ENCODE measurements around the gene AVEN. TPM values are rescaled to one million over a fixed set of nuclear protein-coding genes. Genes with fewer than 3 reads are reported as not detected.

Gene AVEN
- polyA plus RNA-seq, 1 experiment, result 22.2 TPM

DNA sequence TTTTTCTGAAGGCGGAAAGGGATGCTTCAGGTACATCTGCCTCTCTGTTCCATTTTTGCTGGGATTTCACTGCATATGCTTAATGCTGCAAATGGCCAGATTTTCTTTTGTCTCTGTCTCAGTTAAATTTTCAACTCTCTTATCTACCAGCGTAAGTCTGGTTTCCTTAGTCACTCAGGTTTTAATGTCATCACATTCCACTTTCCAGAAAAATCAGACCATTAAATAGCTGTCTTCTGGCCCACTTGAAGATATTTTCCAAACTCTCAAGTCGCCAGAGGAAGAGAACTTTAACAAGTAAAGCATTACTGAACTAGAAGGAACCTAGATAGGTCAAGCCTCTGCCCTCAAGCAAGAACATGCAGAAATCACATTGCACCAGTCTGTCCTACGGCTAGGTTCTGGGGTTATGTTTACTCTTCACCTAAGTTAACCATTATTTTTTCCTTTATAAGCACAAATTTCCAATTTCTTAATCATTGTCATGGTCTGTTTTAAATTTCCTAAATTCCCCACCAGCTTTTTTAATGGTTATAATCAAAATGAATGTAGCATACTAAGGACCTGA is 26.5 kb downstream of the AVEN start:
- TF ChIP-seq, protein P1, sequence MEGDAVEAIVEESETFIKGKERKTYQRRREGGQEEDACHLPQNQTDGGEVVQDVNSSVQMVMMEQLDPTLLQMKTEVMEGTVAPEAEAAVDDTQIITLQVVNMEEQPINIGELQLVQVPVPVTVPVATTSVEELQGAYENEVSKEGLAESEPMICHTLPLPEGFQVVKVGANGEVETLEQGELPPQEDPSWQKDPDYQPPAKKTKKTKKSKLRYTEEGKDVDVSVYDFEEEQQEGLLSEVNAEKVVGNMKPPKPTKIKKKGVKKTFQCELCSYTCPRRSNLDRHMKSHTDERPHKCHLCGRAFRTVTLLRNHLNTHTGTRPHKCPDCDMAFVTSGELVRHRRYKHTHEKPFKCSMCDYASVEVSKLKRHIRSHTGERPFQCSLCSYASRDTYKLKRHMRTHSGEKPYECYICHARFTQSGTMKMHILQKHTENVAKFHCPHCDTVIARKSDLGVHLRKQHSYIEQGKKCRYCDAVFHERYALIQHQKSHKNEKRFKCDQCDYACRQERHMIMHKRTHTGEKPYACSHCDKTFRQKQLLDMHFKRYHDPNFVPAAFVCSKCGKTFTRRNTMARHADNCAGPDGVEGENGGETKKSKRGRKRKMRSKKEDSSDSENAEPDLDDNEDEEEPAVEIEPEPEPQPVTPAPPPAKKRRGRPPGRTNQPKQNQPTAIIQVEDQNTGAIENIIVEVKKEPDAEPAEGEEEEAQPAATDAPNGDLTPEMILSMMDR (IDR thresholded peaks at IDR 0.05; ENCODE audit: low read depth, low read length), result no peak
- no peak overlapping the region for H3K4me3 ChIP-seq (ENCODE audit: low read depth, low read length)
- ChIA-PET POLR2A (no interaction called here), CTCF (interaction anchor here (0.7 to 1.0 kb wide), 2 partner anchors 275 kb away, joined by 3 read pairs; no protein-coding TSS in a partner anchor)
- no peak for DNase-seq (ENCODE audit: low read depth, low spot score)
- no peaks in the 10 kb centered on the region for H3K9me3 ChIP-seq (ENCODE audit: control insufficient read depth, insufficient read depth, low read length)
- no peaks in the 10 kb centered on the region for H3K27me3 ChIP-seq (ENCODE audit: control insufficient read depth, insufficient read depth, low read length)
- H3K27ac ChIP-seq (ENCODE audit: low read depth, low read length), result no peak overlapping the region

DNA sequence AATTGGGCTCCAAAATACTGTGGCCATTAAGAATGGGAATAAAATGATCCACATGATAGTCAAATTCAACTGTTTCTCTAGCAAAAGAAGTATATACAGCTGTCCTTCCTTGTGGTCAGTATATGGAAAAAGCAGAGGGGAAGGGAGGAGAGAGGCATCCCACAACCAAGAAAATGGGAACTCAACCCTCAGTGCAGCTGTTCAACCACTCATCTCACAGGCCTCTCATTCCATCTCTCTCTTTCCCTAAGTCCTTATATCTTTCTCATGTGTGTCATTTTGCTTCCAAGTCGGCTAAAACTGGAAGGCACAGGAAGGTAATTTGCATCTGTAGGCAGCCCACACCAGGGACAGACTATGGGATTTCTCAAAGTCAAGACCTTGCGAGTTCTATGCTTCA is 27.5 kb downstream of the AVEN start:
- DNase-seq (ENCODE audit: low read depth, low spot score), result no peak
- Histone ChIP-seq H3K27ac (ENCODE audit: low read depth, low read length) (no peak overlapping the region), H3K4me3 (ENCODE audit: low read depth, low read length) (no peak overlapping the region), H3K9me3 (ENCODE audit: control insufficient read depth, insufficient read depth, low read length) (no peaks in the 10 kb centered on the region), H3K27me3 (ENCODE audit: control insufficient read depth, insufficient read depth, low read length) (no peaks in the 10 kb centered on the region)
- TF ChIP-seq, protein P1 (IDR thresholded peaks at IDR 0.05; ENCODE audit: low read depth, low read length), result no peak
- ChIA-PET POLR2A (no interaction called here), CTCF (interaction anchor here (0.7 kb wide), 1 partner anchor 274 kb away, joined by 3 read pairs; no protein-coding TSS in a partner anchor)

DNA sequence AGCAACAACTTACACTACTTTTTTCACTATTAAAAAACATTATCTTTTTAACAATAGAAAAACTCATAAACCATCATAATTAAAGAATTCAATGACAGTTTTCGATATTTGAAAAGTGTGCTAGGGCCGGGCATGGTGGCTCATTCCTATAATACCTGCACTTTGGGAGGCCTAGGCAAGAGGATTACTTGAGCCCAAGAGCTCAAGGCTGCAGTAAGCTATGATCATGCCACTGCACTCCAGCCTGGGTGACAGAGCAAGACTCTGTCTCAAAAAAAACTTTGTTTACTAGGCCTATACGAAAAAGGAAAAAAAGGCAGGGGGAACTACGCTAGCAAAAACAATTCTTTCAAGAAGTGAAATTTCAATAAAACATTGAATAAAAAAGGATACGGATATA is 28.1 kb downstream of the AVEN start:
- CTCF ChIA-PET, result interaction anchor here (1.1 to 1.6 kb wide), 2 partner anchors 16 to 47 kb away, joined by 3 read pairs; no protein-coding TSS in a partner anchor
- no peak for DNase-seq (ENCODE audit: low read depth, low spot score)
- Histone ChIP-seq H3K9me3 (ENCODE audit: control insufficient read depth, insufficient read depth, low read length) (no peaks in the 10 kb centered on the region), H3K4me3 (ENCODE audit: low read depth, low read length) (no peak overlapping the region), H3K27me3 (ENCODE audit: control insufficient read depth, insufficient read depth, low read length) (no peaks in the 10 kb centered on the region), H3K27ac (ENCODE audit: low read depth, low read length) (no peak overlapping the region)
- POLR2A ChIA-PET, result no interaction called here
- TF ChIP-seq, protein P1 (IDR thresholded peaks at IDR 0.05; ENCODE audit: low read depth, low read length), result no peak

DNA sequence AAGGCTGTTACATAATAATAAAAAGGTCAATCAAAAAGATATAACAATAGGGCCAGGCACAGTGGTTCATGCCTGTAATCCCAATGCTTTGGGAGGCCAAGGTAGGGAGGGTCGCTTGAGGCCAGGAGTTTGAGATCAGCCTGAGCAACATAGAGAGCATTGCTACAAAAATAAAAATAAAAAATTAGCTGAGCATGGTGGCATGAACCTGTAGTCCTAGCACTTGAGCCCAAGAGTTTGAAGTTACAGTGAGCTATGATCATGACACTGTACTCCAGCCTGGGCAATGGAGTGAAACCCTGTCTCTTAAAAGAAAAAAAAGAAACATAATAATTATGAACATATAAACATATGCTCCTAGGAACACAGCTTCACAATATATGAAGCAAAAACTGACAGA is 29.3 kb downstream of the AVEN start:
- no peaks in the 10 kb centered on the region for H3K9me3 ChIP-seq (ENCODE audit: control insufficient read depth, insufficient read depth, low read length)
- ChIA-PET POLR2A (no interaction called here), CTCF (interaction anchor here (0.6 to 1.6 kb wide), 3 partner anchors 15 to 46 kb away, joined by 3 to 5 read pairs (median 3); no protein-coding TSS in a partner anchor)
- TF ChIP-seq, protein P1 (IDR thresholded peaks at IDR 0.05; ENCODE audit: low read depth, low read length), result no peak
- H3K27ac ChIP-seq (ENCODE audit: low read depth, low read length), result no peak overlapping the region
- no peak overlapping the region for H3K4me3 ChIP-seq (ENCODE audit: low read depth, low read length)
- H3K27me3 ChIP-seq (ENCODE audit: control insufficient read depth, insufficient read depth, low read length), result no peaks in the 10 kb centered on the region
- no peak for DNase-seq (ENCODE audit: low read depth, low spot score)

DNA sequence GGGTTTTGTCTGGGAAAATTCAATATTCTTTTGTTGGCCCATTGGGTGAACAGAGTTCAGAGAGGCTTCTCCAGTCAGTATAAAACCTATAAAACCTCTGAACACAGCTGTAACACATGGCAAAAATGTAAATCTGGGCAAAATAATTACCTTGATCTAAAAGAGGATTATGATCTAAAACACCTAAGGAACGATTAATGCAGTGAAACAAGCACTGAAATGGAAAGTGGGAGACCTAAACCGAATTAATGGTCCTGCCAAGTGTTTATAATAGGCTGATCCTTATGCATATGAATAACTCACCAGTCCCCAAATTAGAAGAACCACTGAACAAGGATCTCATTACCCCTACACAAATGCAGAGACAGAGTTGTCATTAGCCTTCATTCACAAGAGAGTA is 32.6 kb downstream of the AVEN start:
- no peak overlapping the region for H3K27ac ChIP-seq (ENCODE audit: low read depth, low read length)
- no peaks in the 10 kb centered on the region for H3K9me3 ChIP-seq (ENCODE audit: control insufficient read depth, insufficient read depth, low read length)
- H3K27me3 ChIP-seq (ENCODE audit: control insufficient read depth, insufficient read depth, low read length), result no peaks in the 10 kb centered on the region
- POLR2A ChIA-PET, result no interaction called here
- CTCF ChIA-PET, result interaction anchor here (1.2 to 1.3 kb wide), 2 partner anchors 12 to 269 kb away, joined by 3 to 5 read pairs; no protein-coding TSS in a partner anchor
- TF ChIP-seq, protein P1 (IDR thresholded peaks at IDR 0.05; ENCODE audit: low read depth, low read length), result no peak
- no peak overlapping the region for H3K4me3 ChIP-seq (ENCODE audit: low read depth, low read length)
- no peak for DNase-seq (ENCODE audit: low read depth, low spot score)
